ENCODE results near the gene RRAS.
"Not testable (repeated sequence)": the region's sequence is repeated elsewhere in the genome, so short reads cannot be mapped to it uniquely, and the experiment has no call there.

The RRAS gene

DNA sequence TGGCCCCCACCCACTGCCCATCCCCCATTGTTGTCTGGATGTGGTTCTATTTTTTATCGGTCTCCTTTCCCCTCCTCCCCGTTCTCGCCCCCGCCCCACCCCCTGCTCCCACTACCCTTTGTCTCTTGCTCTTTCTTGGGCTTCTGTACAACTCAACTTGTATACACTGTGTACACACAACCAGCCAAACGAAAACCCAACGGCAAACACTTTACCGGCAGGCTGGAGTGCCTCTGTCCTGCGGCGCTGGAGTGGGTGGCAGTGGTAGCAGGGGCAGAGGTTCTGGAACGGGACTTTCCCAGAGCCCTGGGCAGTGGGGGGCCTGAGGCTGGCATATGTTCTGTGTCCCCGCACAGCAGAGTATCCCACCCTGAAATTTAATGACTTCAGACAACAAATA, 13.7 kb downstream of the RRAS start:
- DNase-seq, result no peak

DNA sequence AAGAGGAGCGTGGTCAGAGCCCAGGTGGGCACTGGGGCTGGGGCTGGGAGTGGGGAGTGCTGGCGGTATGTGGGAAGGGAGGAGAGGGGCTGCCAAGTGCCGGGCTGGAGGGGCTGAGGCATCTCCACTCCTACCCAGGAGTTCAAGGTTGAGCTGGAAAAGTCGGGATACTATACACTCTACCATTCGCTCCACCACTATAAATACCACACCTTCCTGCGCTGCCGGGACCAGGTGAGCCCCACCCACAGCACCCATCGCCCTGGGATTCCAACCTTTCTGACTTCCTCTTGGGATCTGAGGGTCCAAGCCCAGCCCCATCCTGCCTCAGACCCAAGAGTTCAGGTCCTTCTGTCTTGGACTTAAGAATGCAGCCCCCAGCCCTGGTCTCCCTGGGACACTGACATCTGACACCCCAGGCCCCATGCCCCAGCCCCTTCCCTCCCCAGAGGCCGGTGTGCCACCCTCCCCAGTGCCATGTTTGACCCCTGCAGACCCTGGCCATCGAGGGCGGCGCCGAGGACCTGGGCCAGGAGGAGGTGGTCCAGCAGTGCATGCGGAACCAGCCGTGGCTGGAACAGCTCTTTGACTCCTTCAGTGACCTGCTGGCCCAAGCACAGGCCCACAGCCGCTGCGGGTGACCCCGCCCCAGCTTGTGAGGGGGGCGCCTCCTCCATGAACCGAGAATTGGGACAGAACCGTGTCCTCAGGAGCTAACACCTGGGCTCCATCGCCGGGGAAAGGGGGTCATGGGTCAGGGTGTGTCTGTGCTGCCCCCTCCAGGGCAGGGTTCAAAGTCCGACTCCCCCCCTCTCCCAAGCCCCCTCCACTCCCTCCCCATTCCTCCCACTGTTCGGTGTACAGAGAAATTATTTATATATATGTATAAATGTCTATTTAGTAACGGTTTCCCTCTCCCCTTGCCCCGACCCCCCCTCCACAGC, 14.7 kb downstream of the RRAS start:
- no peak for DNase-seq

DNA sequence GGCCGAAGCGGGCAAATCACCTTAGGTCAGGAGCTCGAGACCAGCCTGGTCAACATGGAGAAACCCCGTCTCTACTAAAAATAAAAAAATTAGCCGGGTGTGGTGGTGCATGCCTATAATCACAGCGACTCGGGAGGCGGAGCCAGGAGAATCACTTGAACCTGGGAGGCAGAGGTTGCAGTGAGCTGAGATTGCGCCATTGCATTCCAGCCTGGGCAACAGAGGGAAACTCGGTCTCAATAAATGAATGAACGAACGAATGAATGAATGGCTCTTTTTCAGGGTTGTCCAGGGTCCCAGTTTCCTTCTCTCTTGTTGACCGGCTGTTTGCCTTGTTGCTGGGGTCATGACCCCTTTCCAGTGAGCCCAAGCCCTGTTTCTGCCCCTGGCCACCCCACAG, 22.1 kb downstream of the RRAS start:
- DNase-seq, result not testable (repeated sequence)

DNA sequence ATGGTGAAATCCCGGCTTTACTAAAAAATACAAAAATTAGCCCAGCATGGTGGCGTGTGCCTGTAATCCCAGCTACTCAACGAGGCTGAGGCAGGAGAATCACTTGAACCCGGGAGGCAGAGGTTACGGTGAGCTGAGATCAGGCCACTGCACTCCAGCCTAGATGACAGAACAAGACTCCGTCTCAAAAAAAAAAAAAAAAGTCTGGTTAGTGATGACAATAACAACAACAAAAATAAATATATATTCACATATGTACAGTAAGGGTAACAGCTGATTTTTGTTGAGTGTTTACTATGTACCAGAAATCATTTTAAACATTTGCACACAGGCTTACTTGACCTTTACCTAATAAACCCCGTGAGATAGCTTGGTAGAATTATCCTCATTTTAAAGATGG, 23.0 kb downstream of the RRAS start:
- no peak for DNase-seq

DNA sequence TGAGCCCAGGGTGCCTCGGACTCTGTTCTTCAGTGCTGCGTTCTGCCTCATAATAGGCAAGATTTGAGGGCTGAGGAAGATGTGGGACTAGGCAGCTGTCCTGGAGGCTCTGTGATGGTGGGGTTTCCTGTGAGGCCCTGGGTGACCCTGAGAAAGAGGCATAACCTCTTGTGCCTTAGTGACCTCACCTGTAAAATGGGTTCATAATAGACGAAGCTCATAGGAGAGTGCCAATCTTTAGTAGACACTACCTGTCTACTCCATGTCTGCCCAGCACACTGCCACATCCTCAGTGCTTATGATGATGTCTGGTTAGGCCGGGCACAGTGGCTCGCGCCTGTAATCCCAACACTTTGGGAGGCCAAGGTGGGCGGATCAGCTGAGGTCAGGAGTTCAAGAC, 23.4 kb downstream of the RRAS start:
- no peak for DNase-seq

DNA sequence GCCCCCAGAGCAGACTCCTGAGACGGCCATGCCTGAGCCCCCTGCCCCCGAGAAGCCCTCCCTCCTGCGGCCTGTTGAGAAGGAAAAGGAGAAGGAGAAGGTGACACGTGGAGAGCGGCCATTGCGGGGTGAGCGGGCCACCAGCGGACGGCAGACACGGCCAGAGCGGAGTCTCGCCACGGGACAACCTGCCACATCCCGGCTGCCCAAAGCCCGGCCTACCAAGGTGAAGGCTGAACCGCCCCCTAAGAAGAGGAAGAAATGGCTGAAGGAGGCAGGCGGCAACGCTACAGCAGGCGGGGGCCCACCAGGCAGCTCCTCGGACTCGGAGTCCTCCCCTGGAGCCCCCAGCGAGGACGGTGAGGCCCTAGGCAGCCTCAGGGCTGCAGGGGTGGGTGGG, 24.1 kb downstream of the RRAS start:
- DNase-seq, result no peak

DNA sequence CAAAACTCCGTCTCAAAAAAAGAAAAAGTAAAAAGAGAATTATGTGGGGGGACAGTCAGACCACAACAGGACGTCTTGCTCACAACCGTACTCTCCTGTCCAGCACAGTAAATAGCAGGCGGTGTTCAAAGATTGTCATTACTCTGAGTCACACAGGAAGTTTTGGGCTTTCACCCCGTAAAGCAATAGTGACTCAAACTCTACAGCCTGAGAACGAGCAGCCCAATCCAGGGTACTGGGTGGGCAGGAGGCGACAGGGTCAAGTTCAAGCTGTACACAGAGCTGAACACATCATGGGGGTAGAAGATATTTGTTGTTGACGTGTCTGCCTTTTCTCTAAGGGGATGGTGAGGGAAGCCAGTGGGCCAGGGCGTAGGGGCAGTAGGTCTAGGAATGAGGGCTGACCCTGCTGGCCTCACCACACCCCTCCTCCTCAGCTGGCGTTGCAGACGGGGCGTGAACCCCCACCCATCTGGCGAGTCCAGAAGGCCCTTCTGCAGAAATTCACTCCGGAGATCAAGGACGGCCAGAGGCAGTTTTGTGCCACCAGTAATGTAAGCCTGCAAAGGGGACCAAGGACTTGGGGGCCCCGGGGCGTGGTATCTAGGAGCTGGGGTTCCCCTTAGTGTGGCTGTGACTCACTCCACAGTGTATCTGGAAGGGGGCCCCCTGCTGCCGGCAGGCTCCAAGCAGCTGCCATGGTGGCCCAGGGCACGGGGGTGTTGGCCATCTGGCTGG, 25.7 kb downstream of the RRAS start:
- DNase-seq, result no peak

DNA sequence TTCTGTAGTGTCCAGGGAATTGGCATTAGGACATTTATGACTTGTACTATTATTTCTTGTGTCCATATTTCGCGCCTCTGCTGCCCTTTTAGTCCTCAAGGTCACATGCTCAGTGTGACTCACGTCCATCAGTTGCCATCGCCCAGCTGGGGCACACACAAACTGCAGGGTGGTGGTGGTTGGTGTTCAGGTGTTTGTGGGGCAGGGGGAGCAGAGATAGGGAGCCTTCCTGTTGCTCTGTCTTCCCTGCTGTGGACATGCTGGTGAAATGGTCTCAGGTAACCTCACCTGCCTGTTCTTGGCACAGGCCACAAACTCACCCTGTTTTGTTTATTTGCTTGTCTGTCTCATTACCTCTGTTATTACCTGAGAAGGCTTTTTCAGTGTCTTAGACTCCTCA, 26.6 kb downstream of the RRAS start:
- DNase-seq, result no peak

DNA sequence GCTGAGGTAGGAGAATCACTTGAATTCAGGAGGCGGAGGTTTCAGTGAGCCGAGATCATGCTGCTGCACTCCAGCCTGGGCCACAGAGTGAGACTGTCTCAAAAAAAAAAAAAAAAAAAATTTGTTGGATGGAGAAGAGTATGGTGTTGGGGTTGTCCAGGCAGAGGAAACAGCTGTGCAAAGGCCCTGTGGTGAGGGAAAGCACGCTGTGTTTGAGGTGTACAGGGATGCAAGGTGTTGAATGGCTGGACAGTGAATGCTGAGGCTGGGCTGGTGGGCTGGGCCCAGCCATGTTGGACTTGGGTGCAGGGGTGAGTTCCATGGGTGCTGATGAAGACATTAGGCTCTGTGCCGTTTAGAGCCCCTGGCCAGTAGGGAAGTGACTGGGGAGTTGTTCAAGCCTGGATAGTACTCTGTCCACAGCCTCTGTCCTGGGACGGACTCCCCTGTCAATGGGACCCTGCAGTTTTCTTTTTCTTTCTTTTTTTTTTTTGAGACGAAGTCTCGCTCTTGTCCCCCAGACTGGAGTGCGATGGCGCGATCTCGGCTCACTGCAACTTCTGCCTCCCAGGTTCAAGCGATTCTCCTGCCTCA, 30.3 kb downstream of the RRAS start:
- DNase-seq, result no peak

DNA sequence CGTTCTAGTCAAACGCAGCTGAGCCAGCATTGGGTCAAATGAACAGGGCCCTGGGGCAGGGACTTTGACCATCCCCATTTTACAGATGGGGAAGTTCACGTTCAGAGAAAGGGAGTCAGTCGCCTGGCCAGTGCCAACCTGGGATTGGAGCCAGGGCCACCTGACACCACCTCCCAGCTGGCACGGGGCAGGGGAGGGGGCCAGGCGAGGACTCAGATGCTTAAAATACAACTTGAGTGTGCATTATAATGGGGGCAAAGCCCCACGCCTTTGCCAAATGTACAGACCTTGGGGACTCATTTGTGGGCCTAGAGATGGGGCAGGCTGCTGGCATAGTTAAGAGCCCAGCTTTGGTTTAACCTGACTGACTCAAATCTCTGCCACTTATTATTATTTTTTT, 34.3 kb downstream of the RRAS start:
- DNase-seq, result no peak

DNA sequence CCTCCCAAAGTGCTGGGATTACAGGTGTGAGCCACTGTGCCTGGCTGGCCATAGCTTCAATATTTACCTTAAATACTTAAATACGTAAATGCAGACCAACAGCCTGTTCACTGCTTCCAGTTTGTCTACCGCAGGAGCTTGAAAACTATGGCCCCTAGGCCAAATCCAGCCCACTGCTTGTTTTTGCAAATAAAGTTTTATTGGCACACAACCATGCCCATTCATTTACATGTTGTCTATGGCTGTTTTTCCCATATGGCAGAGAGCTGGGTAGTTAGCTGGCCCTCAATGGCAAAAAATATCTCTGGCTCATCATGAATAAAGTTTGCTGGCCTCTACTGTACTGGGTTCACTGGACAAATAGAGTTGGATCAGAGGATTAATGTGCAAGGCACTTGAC, 37.1 kb downstream of the RRAS start:
- DNase-seq, result no peak

DNA sequence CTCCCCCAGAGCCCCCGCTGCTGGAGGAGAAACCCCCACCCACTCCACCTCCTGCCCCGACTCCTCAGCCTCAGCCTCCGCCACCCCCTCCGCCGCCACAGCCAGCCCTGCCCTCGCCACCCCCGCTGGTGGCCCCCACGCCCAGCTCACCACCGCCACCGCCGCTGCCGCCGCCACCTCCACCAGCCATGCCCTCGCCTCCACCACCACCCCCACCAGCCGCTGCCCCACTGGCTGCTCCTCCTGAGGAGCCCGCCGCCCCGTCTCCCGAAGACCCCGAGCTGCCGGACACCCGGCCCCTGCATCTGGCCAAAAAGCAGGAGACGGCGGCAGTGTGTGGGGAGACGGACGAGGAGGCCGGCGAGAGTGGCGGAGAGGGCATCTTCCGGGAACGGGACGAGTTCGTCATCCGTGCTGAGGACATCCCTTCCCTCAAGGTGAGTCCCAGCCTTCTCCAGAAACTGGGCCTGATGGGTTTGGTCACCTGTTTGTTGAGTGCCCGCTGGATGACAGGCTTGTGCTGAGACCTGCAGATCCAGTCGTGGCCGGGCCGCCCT, 38.4 kb downstream of the RRAS start:
- no peak for DNase-seq

DNA sequence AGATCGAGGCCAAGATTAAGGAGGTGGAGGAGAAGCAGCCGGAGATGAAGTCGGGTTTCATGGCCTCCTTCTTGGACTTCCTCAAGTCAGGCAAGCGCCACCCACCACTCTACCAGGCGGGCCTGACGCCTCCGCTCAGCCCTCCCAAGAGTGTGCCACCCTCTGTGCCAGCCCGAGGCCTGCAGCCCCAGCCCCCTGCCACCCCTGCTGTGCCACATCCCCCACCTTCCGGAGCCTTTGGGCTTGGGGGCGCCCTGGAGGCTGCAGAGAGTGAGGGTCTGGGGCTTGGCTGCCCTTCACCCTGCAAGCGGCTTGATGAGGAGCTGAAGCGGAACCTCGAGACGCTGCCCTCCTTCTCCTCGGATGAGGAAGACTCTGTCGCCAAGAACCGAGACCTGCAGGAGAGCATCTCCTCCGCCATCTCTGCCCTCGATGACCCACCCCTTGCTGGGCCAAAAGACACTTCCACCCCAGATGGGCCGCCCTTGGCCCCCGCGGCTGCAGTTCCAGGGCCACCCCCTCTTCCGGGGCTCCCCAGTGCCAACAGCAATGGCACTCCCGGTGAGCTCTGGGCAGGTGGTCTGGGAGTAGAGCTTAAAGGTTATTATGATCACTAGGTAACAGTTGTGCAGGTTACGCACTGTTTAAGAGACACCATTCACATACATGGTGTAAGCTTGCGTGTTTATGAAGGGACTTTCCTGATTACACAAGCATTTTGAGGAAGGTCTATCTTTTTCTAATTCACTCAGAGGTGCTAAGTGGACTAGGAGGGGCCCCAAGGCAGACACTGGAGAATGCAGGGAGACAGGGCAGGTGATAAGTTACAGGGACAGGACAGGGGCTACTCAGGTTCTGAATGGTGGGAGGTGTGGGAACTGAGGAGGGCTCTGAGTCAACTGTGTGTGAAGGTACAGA, 40.3 kb downstream of the RRAS start:
- DNase-seq, result no peak

DNA sequence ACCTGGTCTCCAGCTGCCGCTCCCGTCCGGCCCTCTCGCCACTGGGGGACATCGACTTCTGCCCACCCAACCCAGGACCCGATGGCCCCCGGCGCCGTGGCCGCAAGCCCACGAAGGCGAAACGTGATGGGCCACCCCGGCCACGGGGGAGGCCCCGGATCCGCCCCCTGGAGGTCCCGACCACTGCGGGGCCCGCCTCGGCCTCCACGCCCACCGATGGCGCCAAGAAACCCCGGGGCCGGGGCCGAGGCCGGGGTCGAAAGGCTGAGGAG, 42.3 kb downstream of the RRAS start:
- DNase-seq, result no peak

DNA sequence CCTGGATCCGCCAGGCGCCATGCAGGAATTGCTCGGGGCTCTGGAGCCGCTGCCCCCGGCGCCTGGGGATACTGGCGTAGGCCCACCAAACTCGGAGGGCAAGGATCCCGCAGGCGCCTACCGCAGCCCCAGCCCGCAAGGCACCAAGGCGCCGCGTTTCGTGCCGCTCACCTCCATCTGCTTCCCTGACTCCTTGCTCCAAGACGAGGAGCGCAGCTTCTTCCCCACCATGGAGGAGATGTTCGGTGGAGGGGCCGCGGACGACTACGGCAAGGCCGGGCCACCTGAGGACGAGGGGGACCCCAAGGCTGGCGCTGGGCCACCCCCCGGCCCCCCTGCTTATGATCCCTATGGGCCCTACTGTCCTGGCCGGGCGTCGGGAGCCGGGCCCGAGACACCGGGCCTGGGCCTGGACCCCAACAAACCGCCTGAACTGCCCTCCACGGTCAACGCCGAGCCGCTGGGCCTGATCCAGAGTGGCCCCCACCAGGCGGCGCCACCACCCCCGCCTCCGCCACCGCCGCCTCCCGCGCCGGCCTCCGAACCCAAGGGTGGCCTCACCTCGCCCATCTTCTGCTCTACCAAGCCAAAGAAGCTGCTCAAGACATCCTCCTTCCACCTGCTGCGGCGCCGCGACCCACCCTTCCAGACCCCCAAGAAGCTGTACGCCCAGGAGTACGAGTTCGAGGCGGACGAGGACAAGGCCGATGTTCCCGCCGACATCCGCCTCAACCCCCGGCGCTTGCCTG, 42.8 kb downstream of the RRAS start:
- no peak for DNase-seq

DNA sequence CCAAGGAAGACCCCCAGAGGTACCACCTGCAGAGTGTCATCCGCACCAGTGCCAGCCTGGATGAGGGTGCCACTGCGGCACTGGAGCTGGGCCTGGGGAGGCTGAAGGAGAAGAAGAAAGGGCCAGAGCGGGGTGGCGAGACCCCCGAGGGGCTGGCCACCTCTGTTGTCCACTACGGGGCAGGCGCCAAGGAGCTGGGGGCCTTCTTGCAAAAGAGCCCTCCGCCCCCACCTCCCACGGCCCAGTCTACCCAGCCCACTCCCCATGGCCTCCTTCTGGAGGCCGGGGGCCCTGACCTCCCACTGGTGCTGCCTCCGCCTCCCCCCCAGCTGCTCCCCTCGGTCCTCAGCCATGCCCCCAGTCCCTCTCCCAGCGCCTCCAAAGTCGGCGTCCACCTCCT, 43.5 kb downstream of the RRAS start:
- DNase-seq, result no peak

DNA sequence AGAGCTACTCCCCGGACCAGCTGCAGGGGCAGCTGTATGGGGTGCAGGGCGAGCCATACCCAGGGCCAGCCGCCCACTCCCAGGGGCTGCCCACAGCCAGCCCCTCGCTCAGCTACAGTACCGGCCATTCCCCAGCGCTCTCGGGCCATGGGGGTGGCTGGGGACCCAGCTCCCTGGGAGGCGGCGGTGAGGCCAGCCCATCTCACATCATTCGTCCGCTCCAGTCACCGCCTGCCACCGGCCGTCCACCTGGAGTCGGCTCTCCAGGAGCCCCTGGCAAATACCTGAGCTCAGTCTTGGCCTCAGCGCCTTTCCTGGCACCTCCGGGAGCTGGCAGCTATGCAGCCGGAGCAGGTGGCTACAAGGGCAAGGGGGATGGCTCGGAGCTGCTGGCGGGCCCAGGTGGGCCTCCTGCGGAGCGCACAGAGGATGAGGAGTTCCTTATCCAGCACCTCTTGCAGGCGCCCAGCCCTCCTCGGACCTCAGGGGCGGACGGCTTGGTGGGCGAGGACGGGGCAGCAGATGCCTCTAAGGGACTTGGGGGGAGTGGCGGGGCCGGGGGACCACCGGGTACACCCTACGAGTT, 44.0 kb downstream of the RRAS start:
- DNase-seq, result no peak

DNA sequence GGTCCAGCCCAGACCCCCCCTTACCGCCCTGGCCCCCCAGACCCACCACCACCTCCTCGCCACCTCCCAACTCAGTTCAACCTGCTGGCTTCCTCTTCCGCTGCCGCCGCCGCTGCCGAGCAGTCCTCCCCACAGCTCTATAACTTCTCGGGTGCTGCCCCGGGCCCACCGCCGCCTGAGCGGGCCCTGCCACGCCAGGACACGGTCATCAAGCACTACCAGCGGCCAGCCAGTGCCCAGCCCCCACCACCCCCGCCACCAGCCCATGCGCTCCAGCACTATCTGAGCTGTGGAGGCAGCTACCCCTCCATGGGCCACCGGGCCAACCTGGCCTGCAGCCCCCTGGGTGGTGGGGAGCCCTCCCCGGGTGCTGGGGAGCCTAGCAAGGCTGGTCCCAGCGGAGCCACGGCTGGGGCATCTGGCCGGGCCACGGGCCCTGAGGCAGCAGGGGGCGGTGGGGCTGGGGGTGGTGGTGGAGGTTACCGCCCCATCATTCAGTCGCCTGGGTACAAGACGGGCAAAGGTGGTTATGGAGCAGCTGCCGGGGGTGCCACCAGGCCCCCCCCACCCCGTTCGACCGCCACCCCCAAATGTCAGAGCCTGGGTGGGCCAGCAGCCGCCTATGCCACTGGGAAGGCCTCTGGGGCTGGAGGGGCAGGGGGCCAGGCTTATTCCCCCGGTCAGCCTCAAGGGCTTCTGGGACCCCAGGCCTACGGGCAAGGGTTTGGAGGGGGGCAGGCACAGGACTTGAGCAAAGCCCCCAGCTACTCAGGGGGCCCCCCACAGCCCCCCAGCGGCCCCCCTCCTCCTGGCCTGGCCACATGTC, 44.7 kb downstream of the RRAS start:
- no peak for DNase-seq

DNA sequence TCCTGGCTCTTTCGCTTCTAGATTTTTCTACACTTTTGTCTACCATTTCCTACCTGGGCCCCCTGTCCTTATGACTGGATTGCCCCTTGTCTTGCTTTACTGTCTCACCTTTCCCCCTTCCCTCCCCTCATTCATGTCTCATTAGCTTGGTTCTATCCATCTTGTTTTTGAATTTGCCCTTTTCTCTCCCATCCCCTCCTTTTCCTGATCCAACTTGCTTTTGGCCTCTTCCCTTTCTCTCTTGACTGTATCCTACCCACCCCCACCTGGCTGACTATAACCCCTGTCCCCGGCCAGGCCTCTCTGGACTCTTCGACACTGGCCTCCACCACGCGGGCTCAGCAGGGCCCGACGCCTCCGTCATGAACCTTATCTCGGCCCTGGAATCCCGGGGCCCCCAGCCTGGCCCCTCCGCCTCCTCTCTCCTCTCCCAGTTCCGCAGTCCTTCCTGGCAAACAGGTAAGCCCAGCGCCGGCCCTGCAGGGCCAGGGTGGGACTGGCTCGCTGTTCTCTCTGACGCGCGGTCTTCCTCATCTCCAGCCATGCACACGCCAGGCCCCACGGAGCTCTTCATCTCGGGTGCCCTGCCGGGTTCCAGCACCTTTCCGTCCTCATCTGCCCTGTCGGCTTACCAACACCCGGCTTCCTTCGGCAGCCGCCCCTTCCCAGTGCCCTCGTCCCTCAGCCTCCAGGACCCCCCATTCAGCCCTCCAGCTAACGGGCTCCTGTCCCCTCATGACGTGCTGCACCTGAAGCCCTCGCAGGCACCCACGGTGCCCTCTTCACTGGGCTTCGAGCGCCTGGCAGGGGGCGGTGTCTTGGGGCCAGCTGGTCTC, 45.6 kb downstream of the RRAS start:
- no peak for DNase-seq

Data from activated CD4-positive, CD25-positive, alpha-beta regulatory T cell treated with anti-CD3 and anti-CD28 coated beads, Interleukin-2, amount 50 U/mL, for 72 hours (primary cell).